Measurements from ENCODE around the gene GPR31. TPM values are rescaled to one million over a fixed set of nuclear protein-coding genes. Genes with fewer than 3 reads are reported as not detected.

Gene GPR31
- total RNA-seq, 4 donors from 2014 or later = not detected

- H3K4me1 ChIP-seq = peaks cover 5% of the 10 kb centered on the region
- H3K27me3 ChIP-seq = peaks cover 32% of the 10 kb centered on the region
- no peaks in the 10 kb centered on the region for H3K36me3 ChIP-seq
- 86% methylated on average over 15 of the region's 15 CpGs for WGBS
- H3K4me3 ChIP-seq = no peak overlapping the region
- no peak for DNase-seq (ENCODE audit: low spot score in 2 of 2)
- no peaks in the 10 kb centered on the region for H3K9me3 ChIP-seq
- no peak overlapping the region for H3K27ac ChIP-seq
- TF ChIP-seq EP300 (IDR thresholded peaks at IDR 0.05) (no peak), POLR2A (IDR thresholded peaks at IDR 0.05) (no peak), CTCF (IDR thresholded peaks at IDR 0.05) (no peak), POLR2AphosphoS5 (IDR thresholded peaks at IDR 0.05) (no peak)
Observed at GRCh38 chr6:167146135-167146534, 11.6 kb downstream of the GPR31 start.

- H3K4me1 ChIP-seq = peaks cover 5% of the 10 kb centered on the region
- H3K4me3 ChIP-seq = no peak overlapping the region
- H3K9me3 ChIP-seq = no peaks in the 10 kb centered on the region
- H3K27ac ChIP-seq = no peak overlapping the region
- WGBS = 92% methylated on average over 12 of the region's 12 CpGs
- TF ChIP-seq POLR2AphosphoS5 (IDR thresholded peaks at IDR 0.05) (no peak), POLR2A (IDR thresholded peaks at IDR 0.05) (no peak)
- H3K36me3 ChIP-seq = no peaks in the 10 kb centered on the region
- no peak for DNase-seq (ENCODE audit: low spot score in 2 of 2)
- H3K27me3 ChIP-seq = peaks cover 35% of the 10 kb centered on the region
Observed at GRCh38 chr6:167145461-167145860, 12.3 kb downstream of the GPR31 start.

GRCh38 chr6:167143041-167143440 lies 14.7 kb downstream of the GPR31 start:
- H3K27ac ChIP-seq = no peak overlapping the region
- H3K36me3 ChIP-seq = no peaks in the 10 kb centered on the region
- peaks cover 29% of the 10 kb centered on the region for H3K27me3 ChIP-seq
- H3K4me3 ChIP-seq = no peak overlapping the region
- DNase-seq (ENCODE audit: low spot score in 2 of 2) = no peak
- peaks cover 5% of the 10 kb centered on the region for H3K4me1 ChIP-seq
- H3K9me3 ChIP-seq = no peaks in the 10 kb centered on the region
- TF ChIP-seq POLR2A (IDR thresholded peaks at IDR 0.05) = no peak
- no peak for TF ChIP-seq POLR2AphosphoS5 (IDR thresholded peaks at IDR 0.05)
- no peak for TF ChIP-seq CTCF (IDR thresholded peaks at IDR 0.05)
- TF ChIP-seq EP300 (IDR thresholded peaks at IDR 0.05) = no peak
- WGBS = 89% methylated on average over 9 of the region's 9 CpGs

- peaks cover 29% of the 10 kb centered on the region for H3K27me3 ChIP-seq
- TF ChIP-seq POLR2AphosphoS5 (IDR thresholded peaks at IDR 0.05) (no peak), POLR2A (IDR thresholded peaks at IDR 0.05) (no peak)
- peaks cover 5% of the 10 kb centered on the region for H3K4me1 ChIP-seq
- H3K9me3 ChIP-seq = no peaks in the 10 kb centered on the region
- H3K27ac ChIP-seq = no peak overlapping the region
- 46% methylated on average over 4 of the region's 4 CpGs for WGBS
- no peak overlapping the region for H3K4me3 ChIP-seq
- no peak for DNase-seq (ENCODE audit: low spot score in 2 of 2)
- H3K36me3 ChIP-seq = no peaks in the 10 kb centered on the region
Observed at GRCh38 chr6:167142433-167142761, 15.4 kb downstream of the GPR31 start.

- H3K36me3 ChIP-seq = no peaks in the 10 kb centered on the region
- H3K4me3 ChIP-seq = no peak overlapping the region
- WGBS = 40% methylated on average over 18 of the region's 18 CpGs
- H3K4me1 ChIP-seq = peaks cover 3% of the 10 kb centered on the region
- H3K27me3 ChIP-seq = peaks cover 31% of the 10 kb centered on the region
- DNase-seq (ENCODE audit: low spot score in 2 of 2) = no peak
- no peaks in the 10 kb centered on the region for H3K9me3 ChIP-seq
- TF ChIP-seq POLR2AphosphoS5 (IDR thresholded peaks at IDR 0.05) (no peak), EP300 (IDR thresholded peaks at IDR 0.05) (no peak), CTCF (IDR thresholded peaks at IDR 0.05) (peak in 1 of 2 donors; percentile 75)
- no peak overlapping the region for H3K27ac ChIP-seq
Observed at GRCh38 chr6:167141667-167142432, 15.9 kb downstream of the GPR31 start.

- no peaks in the 10 kb centered on the region for H3K4me1 ChIP-seq
- H3K9me3 ChIP-seq = no peaks in the 10 kb centered on the region
- H3K27me3 ChIP-seq = peaks cover 23% of the 10 kb centered on the region
- H3K36me3 ChIP-seq = no peaks in the 10 kb centered on the region
- TF ChIP-seq POLR2AphosphoS5 (IDR thresholded peaks at IDR 0.05) (no peak), EP300 (IDR thresholded peaks at IDR 0.05) (no peak), POLR2A (IDR thresholded peaks at IDR 0.05) (no peak), CTCF (IDR thresholded peaks at IDR 0.05) (no peak)
- WGBS = 68% methylated on average over 9 of the region's 10 CpGs
- H3K27ac ChIP-seq = no peak overlapping the region
- DNase-seq (ENCODE audit: low spot score in 2 of 2) = no peak
- H3K4me3 ChIP-seq = no peak overlapping the region
Observed at GRCh38 chr6:167140589-167141474, 16.9 kb downstream of the GPR31 start.

Measured in suprapubic skin (tissue), 4 donors.